DMS114 treated with DMSO at 0.1 percent for 48 hours (cell line): ENCODE data around the gene ALDH7A1.
"Not testable (repeated sequence)": the region's sequence is repeated elsewhere in the genome, so short reads cannot be mapped to it uniquely, and the experiment has no call there.

Experiments used
- DNase-seq: peaks from one replicate; lab custom pipeline; 2025; ENCODE audit not compliant: unreplicated experiment; lab: John Stamatoyannopoulos, UW

The ALDH7A1 gene

GRCh38 chr5:126595486-126596083 lies 566 bp upstream of the ALDH7A1 start:
- no peak for DNase-seq

- no peak for DNase-seq
Measured at GRCh38 chr5:126591549-126591948, 3.5 kb downstream of the ALDH7A1 start.

- no peak for DNase-seq
Measured at GRCh38 chr5:126589536-126590297, 5.3 kb downstream of the ALDH7A1 start.

- no peak for DNase-seq
Measured at GRCh38 chr5:126587551-126588390, 7.2 kb downstream of the ALDH7A1 start.

- no peak for DNase-seq
Measured at GRCh38 chr5:126583761-126584160, 11.3 kb downstream of the ALDH7A1 start.

- DNase-seq = no peak
Measured at GRCh38 chr5:126579716-126580115, 15.3 kb downstream of the ALDH7A1 start.

- no peak for DNase-seq
Measured at GRCh38 chr5:126577415-126577814, 17.6 kb downstream of the ALDH7A1 start.

GRCh38 chr5:126576974-126577373 lies 18.0 kb downstream of the ALDH7A1 start:
- DNase-seq = no peak

GRCh38 chr5:126575644-126576043 lies 19.4 kb downstream of the ALDH7A1 start:
- DNase-seq = no peak

- DNase-seq = no peak
Measured at GRCh38 chr5:126568206-126568755, 26.7 kb downstream of the ALDH7A1 start.

- DNase-seq = no peak
Measured at GRCh38 chr5:126562823-126563222, 32.2 kb downstream of the ALDH7A1 start.

- DNase-seq = no peak
Measured at GRCh38 chr5:126561908-126562307, 33.1 kb downstream of the ALDH7A1 start.

GRCh38 chr5:126555101-126555500 lies 39.9 kb downstream of the ALDH7A1 start:
- DNase-seq = not testable (repeated sequence)

GRCh38 chr5:126552614-126553013 lies 42.4 kb downstream of the ALDH7A1 start:
- DNase-seq = no peak

GRCh38 chr5:126544087-126544740 lies 50.8 kb downstream of the ALDH7A1 start:
- DNase-seq = peak; percentile 67

- no peak for DNase-seq
Measured at GRCh38 chr5:126543660-126544059, 51.4 kb downstream of the ALDH7A1 start.

- DNase-seq = no peak
Measured at GRCh38 chr5:126543009-126543408, 52.0 kb downstream of the ALDH7A1 start.

- DNase-seq = no peak
Measured at GRCh38 chr5:126542441-126542840, 52.6 kb downstream of the ALDH7A1 start.

- no peak for DNase-seq
Measured at GRCh38 chr5:126540631-126541030, 54.4 kb downstream of the ALDH7A1 start.

GRCh38 chr5:126538579-126538978 lies 56.4 kb downstream of the ALDH7A1 start:
- no peak for DNase-seq

- no peak for DNase-seq
Measured at GRCh38 chr5:126536874-126537273, 58.1 kb downstream of the ALDH7A1 start.
